Measurements from ENCODE around the gene MTUS2. TPM values are rescaled to one million over a fixed set of nuclear protein-coding genes. Genes with fewer than 3 reads are reported as not detected.

Gene MTUS2
- total and polyA plus RNA-seq, 2 donors from 2014 or later: 0.06 to 0.22 TPM

GRCh38 chr13:29323954-29324353, 503.8 kb downstream of the MTUS2 start:
- H3K4me1 ChIP-seq (ENCODE audit: control insufficient read depth in 2 of 3, insufficient read depth in 2 of 3, low read depth in 1 of 3, low read length in 3 of 3): no peaks in the 10 kb centered on the region
- peaks cover 0 to 2% (median 0%) of the 10 kb centered on the region in 3 donors for H3K9me3 ChIP-seq (ENCODE audit: control insufficient read depth in 2 of 3, insufficient read depth in 1 of 3, low read length in 3 of 3)
- no peak overlapping the region for H3K9ac ChIP-seq (ENCODE audit: low read length in 3 of 3)
- H3K27ac ChIP-seq (ENCODE audit: low read depth in 2 of 2, low read length in 2 of 2): no peak overlapping the region
- TF ChIP-seq CTCF (IDR thresholded peaks at IDR 0.05; ENCODE audit: borderline replicate concordance, extremely low read depth, insufficient read depth): no peak
- no peaks in the 10 kb centered on the region for H3K27me3 ChIP-seq (ENCODE audit: control insufficient read depth, insufficient read depth, low read length)
- no peak overlapping the region for H3K4me3 ChIP-seq (ENCODE audit: low read length in 3 of 3)
- no peak for DNase-seq
- intact Hi-C loops (cut with DNase I): no loop called here
- FAIRE-seq: no peak
- no peaks in the 10 kb centered on the region for H3K36me3 ChIP-seq (ENCODE audit: control insufficient read depth in 2 of 3, insufficient read depth in 3 of 3, low read length in 3 of 3)

- FAIRE-seq (no peak), DNase-seq (no peak)
- Histone ChIP-seq H3K9me3 (ENCODE audit: control insufficient read depth in 2 of 3, insufficient read depth in 1 of 3, low read length in 3 of 3) (peaks cover 0 to 2% (median 0%) of the 10 kb centered on the region in 3 donors), H3K4me3 (ENCODE audit: low read length in 3 of 3) (no peak overlapping the region), H3K36me3 (ENCODE audit: control insufficient read depth in 2 of 3, insufficient read depth in 3 of 3, low read length in 3 of 3) (no peaks in the 10 kb centered on the region), H3K9ac (ENCODE audit: low read length in 3 of 3) (no peak overlapping the region), H3K27ac (ENCODE audit: low read depth in 2 of 2, low read length in 2 of 2) (no peak overlapping the region), H3K4me1 (ENCODE audit: control insufficient read depth in 2 of 3, insufficient read depth in 2 of 3, low read depth in 1 of 3, low read length in 3 of 3) (no peaks in the 10 kb centered on the region), H3K27me3 (ENCODE audit: control insufficient read depth, insufficient read depth, low read length) (no peaks in the 10 kb centered on the region)
- intact Hi-C loops (cut with DNase I): no loop called here
- TF ChIP-seq CTCF (IDR thresholded peaks at IDR 0.05; ENCODE audit: borderline replicate concordance, extremely low read depth, insufficient read depth): no peak
Measured at GRCh38 chr13:29324601-29325000, 504.5 kb downstream of the MTUS2 start.

- TF ChIP-seq CTCF (IDR thresholded peaks at IDR 0.05; ENCODE audit: borderline replicate concordance, extremely low read depth, insufficient read depth): no peak
- no peak overlapping the region for H3K4me3 ChIP-seq (ENCODE audit: low read length in 3 of 3)
- no peaks in the 10 kb centered on the region for H3K27me3 ChIP-seq (ENCODE audit: control insufficient read depth, insufficient read depth, low read length)
- intact Hi-C loops (cut with DNase I): no loop called here
- no peaks in the 10 kb centered on the region for H3K4me1 ChIP-seq (ENCODE audit: control insufficient read depth in 2 of 3, insufficient read depth in 2 of 3, low read depth in 1 of 3, low read length in 3 of 3)
- no peaks in the 10 kb centered on the region for H3K9me3 ChIP-seq (ENCODE audit: control insufficient read depth in 2 of 3, insufficient read depth in 1 of 3, low read length in 3 of 3)
- no peak overlapping the region for H3K9ac ChIP-seq (ENCODE audit: low read length in 3 of 3)
- no peak for DNase-seq
- no peak overlapping the region for H3K27ac ChIP-seq (ENCODE audit: low read depth in 2 of 2, low read length in 2 of 2)
- no peaks in the 10 kb centered on the region for H3K36me3 ChIP-seq (ENCODE audit: control insufficient read depth in 2 of 3, insufficient read depth in 3 of 3, low read length in 3 of 3)
- FAIRE-seq: no peak
Measured at GRCh38 chr13:29328501-29328900, 508.4 kb downstream of the MTUS2 start.

GRCh38 chr13:29336356-29336755, 516.2 kb downstream of the MTUS2 start:
- intact Hi-C loops (cut with DNase I): no loop called here
- H3K4me1 ChIP-seq (ENCODE audit: control insufficient read depth in 2 of 3, insufficient read depth in 2 of 3, low read depth in 1 of 3, low read length in 3 of 3): no peaks in the 10 kb centered on the region

More at GRCh38 chr13:29336356-29336755, 516.2 kb downstream of the MTUS2 start:
- DNase-seq (no peak), FAIRE-seq (no peak)
- Histone ChIP-seq H3K27ac (ENCODE audit: low read depth in 2 of 2, low read length in 2 of 2) (no peak overlapping the region), H3K4me3 (ENCODE audit: low read length in 3 of 3) (no peak overlapping the region), H3K27me3 (ENCODE audit: control insufficient read depth, insufficient read depth, low read length) (no peaks in the 10 kb centered on the region), H3K9me3 (ENCODE audit: control insufficient read depth in 2 of 3, insufficient read depth in 1 of 3, low read length in 3 of 3) (no peaks in the 10 kb centered on the region), H3K36me3 (ENCODE audit: control insufficient read depth in 2 of 3, insufficient read depth in 3 of 3, low read length in 3 of 3) (no peaks in the 10 kb centered on the region), H3K9ac (ENCODE audit: low read length in 3 of 3) (no peak overlapping the region)
- no peak for TF ChIP-seq CTCF (IDR thresholded peaks at IDR 0.05; ENCODE audit: borderline replicate concordance, extremely low read depth, insufficient read depth)

Data from kidney (tissue), 14 donors.